ENCODE results near the gene FBXO3. TPM values are rescaled to one million over a fixed set of nuclear protein-coding genes. Genes with fewer than 3 reads are reported as not detected.
"Not testable (repeated sequence)": the region's sequence is repeated elsewhere in the genome, so short reads cannot be mapped to it uniquely, and the experiment has no call there.

The FBXO3 gene
- total RNA-seq, 1 experiment from 2014 or later = 49.9 TPM

DNA sequence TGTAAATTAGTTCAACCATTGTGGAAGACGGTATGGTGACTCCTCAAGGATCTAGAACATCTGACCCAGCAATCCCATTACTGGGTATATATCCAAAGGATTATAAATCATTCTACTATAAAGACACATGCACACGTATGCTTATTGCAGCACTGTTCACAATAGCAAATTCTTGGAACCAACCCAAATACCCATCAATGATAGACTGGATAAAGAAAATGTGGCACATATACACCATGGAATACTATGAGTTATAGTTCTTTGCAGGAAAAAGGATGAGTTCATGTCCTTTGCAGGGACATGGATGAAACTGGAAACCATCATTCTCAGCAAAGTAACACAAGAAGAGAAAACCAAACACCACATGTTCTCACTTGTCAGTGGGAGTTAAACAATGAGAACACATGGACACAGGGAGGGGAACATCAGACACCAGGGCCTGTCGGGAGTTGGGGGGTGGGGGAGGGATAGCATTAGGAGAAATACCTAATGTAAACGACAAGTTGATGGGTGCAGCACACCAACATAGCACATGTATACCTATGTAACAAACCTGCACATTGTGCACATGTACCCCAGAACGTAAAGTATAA, 45.2 kb downstream of the FBXO3 start:
- DNase-seq (ENCODE audit: low spot score) = not testable (repeated sequence)

DNA sequence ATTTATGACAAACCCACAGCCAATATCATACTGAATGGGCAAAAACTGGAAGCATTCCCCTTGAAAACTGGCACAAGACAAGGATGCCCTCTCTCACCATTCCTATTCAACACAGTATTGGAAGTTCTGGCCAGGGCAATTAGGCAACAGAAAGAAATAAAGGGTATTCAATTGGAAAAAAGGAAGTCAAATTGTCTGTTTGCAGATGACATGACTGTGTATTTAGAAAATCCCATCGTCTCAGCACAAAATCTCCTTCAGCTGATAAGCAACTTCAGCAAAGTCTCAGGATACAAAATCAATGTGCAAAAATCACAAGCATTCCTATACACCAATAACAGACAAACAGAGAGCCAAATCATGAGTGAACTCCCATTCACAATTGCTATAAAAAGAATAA, 46.8 kb downstream of the FBXO3 start:
- not testable (repeated sequence) for DNase-seq (ENCODE audit: low spot score)

- no peak for DNase-seq (ENCODE audit: low spot score)
Measured at GRCh38 chr11:33725496-33725895, 48.8 kb downstream of the FBXO3 start.

DNA sequence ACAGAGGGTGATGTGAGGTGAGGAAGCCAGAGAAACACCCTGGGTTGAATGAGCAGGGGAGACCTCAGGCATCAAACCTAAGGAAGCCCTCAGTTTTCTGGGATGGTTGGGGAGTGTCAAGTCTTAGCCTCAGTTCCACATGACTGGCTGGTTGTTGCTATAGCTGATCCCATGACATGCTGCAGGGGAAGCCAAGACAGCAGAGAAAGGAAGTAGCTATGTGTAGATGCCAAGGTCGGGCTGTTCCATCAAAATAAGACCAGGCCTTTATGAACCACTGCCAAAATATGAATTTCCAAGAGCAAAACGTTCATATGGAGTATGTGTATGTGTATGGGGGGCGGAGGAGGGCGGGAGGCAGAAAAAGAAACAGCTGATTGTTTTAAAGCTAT, 49.7 kb downstream of the FBXO3 start:
- DNase-seq (ENCODE audit: low spot score) = no peak

DNA sequence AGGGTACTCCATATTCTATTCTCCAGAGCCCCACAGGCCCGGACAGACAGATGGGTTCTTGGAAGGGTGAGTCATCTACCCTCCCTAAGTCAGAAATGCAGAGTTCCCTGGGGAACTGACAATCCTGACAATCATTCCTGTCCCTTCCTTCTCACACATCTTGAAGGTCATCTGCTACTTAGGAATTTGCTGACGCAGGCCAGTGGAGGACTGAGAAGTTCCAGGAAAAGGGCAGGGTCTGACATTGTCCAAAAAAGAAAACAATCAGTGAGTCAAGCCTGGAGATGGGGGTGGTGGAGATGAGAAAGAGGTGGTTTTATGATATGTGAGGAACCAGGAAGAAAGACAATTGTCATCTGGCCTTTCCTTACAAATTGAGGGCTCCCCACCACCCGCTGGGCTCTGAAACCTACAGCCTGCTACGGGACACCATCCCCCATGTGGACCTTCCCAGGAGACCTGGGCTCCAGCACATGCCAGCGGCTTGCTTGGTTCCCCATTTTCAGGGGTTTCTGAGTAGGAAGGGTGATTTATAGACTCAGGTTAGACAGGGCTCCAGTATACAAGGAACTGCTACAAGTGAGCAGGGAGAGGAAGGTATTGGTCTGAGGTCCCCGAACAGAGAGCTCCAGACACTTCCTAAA, 51.0 kb downstream of the FBXO3 start:
- peak; percentile 60 for DNase-seq (ENCODE audit: low spot score)

DNA sequence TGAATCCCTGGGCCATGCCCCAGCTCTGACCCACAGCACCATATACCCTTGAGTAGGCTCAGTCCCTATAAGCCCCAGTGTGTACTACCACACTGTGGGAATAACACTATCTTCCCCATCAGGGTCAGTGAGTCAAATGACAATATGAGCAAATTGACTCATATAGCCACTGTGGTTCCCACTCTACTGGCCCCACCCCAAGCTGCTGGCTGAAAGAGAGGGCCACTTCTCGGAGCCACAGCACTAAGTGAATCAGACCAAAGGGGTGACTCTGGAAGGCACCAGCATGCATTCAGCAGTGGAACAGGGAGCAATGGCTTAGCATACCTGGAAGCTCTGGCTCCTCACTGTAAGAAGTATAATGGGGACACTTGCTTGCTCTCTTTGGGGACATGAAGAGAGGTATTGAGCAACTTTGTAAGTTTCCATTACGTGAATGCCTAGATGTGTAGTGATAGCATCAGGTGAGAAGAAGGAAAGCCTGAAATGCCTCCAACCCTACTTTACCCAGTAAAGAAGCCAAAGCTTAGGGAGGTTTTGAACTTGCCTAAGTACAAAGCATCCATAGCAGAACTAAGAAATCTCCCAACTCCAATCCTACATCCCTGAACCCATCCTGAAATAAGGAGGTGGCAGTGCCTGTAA, 51.6 kb downstream of the FBXO3 start:
- DNase-seq (ENCODE audit: low spot score) = peak; percentile 42

- no peak for DNase-seq (ENCODE audit: low spot score)
Measured at GRCh38 chr11:33721984-33722383, 52.3 kb downstream of the FBXO3 start.

- peak; percentile 67 for DNase-seq (ENCODE audit: low spot score)
Measured at GRCh38 chr11:33721426-33721825, 52.9 kb downstream of the FBXO3 start.

GRCh38 chr11:33719587-33719986, 54.7 kb downstream of the FBXO3 start:
- no peak for DNase-seq (ENCODE audit: low spot score)

DNA sequence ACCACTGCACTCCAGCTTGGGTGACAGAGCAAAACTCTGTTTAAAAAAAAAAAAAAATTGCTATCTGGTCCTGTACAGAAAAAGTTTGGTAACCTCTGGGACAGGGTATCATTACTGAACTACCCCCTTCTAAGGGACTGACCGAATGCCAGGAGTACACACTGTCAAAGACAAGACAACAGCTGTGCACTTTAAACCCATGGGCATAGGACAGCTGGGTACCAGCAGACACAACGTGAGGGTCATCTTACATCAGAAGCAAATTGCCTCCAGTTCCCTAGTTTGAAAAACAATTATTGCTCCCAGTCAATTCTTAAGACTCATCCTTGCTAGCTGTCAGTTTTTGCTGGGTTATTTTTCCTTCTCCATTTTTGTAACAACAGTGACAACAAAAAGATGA, 55.9 kb downstream of the FBXO3 start:
- no peak for DNase-seq (ENCODE audit: low spot score)

GRCh38 chr11:33716243-33716642, 58.1 kb downstream of the FBXO3 start:
- DNase-seq (ENCODE audit: low spot score) = no peak

DNA sequence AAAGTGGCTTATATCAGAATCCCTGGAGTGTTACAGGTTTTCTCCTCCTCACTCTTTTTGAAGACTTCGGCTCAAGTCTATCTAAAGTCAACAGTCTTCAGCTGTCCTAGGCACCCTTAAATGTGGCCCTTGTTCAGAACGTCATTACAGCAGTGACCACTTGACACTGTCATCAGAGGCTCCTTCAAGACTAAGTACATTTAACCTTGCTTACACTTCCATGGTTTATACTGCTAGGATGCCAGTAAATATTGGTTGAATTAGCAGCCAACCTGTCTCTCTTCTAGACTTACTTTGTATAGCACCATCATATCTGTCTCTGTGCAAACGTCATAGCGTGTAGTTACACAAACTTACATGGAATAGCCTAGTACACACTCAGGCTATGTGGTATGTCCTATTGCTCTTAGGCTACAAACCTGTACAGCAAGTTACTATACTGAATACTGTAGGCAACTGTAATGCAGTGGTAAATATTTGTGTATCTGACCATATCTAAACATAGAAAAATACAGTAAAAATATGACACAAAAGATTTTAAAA, 60.4 kb downstream of the FBXO3 start:
- DNase-seq (ENCODE audit: low spot score) = no peak

DNA sequence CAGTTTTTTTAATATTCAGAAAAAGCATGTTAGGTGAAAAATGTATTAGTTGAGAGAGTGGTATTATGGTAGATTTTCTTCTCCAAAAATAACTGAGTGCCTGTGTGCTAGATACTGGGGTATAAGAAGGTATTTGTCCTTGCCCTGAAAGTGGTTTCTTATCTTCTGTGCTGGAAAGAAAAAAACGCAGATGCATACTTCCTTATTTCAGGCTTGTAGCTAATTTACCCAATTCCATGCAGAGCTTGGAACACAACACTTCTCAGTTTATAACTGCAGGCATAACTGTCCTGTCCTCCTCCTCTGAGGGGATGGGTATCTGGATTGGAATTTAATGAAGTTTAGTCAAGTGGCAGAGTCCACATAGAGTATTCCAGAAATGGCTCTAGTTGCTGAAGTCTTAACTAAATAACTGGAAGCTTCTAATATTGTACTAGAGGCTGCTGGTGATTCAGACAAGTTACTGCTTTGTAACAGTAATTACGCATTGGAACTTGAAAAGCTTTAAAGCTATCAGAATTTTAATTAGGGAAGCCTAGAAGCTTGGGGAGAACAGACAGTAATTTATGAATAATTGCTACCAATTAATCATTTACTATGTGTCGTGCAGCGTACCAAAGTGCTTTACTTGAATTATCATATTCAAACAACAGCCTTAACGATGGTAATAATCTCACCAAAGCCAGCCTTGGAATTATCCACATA, 61.0 kb downstream of the FBXO3 start:
- no peak for DNase-seq (ENCODE audit: low spot score)

DNA sequence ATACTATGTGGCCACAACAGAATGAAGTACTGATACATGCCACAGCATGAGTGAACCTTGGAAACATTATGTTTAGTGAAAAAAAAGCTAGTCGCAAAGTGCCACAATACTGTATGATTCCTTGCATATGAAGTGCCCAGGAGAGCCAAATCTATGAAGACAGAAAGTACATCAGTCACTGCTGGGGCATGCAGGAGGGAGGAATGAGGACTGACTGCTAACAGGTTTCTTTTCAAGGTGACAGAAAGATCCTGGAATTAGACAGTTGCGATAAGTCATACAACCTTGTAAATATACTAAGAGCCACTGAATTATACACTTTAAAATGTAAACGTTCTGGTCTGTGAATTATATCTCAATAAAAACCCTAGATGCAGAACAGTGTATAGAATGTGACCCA, 61.9 kb downstream of the FBXO3 start:
- DNase-seq (ENCODE audit: low spot score) = no peak

- no peak for DNase-seq (ENCODE audit: low spot score)
Measured at GRCh38 chr11:33709466-33709865, 64.9 kb downstream of the FBXO3 start.

GRCh38 chr11:33708985-33709384, 65.3 kb downstream of the FBXO3 start:
- no peak for DNase-seq (ENCODE audit: low spot score)

GRCh38 chr11:33707831-33708230, 66.5 kb downstream of the FBXO3 start:
- DNase-seq (ENCODE audit: low spot score) = not testable (repeated sequence)

GRCh38 chr11:33706966-33707365, 67.4 kb downstream of the FBXO3 start:
- DNase-seq (ENCODE audit: low spot score) = no peak

DNA sequence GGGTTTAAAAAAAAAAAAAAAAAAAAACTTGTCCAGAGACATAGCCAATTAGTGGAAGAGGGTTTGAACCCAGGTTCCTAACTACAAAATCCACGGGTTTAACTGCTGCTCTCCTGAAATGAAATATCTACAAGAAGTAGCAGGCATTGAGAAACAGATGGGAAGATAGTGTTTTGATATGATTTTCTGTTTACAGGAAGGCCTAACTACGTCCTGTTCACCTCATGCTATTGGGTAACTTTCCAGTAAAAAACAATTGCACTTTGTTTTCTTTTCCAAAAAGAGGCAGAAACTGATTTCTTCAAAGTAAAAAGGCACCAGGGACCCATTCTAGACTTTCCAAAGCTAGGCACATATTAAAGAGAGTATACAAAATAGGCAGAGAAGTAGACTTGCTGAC, 67.8 kb downstream of the FBXO3 start:
- no peak for DNase-seq (ENCODE audit: low spot score)

GRCh38 chr11:33704240-33705002, 69.9 kb downstream of the FBXO3 start:
- no peak for DNase-seq (ENCODE audit: low spot score)

GRCh38 chr11:33703788-33704187, 70.5 kb downstream of the FBXO3 start:
- DNase-seq (ENCODE audit: low spot score) = no peak

GRCh38 chr11:33703234-33703633, 71.1 kb downstream of the FBXO3 start:
- no peak for DNase-seq (ENCODE audit: low spot score)

Data from H4 (cell line).